ENCODE data around the gene CBX5.

GRCh38 chr12:54306925-54307741 lies 27.2 kb upstream of the CBX5 start:
- TF ChIP-seq CTCF (IDR thresholded peaks at IDR 0.05; ENCODE audit: low read depth, low read length) (no peak), EZH2phosphoT487 (IDR thresholded peaks at IDR 0.05; ENCODE audit: low read depth) (no peak)
